Measurements from ENCODE around the gene ME1.

The ME1 gene

GRCh38 chr6:83183082-83183828 is 247.6 kb downstream of the ME1 start:
- no peak for DNase-seq

- DNase-seq: no peak
Observed at GRCh38 chr6:83182114-83182513, 248.7 kb downstream of the ME1 start.

GRCh38 chr6:83180426-83180950 is 250.4 kb downstream of the ME1 start:
- DNase-seq: no peak

- no peak for DNase-seq
Observed at GRCh38 chr6:83176246-83176645, 254.6 kb downstream of the ME1 start.

- no peak for DNase-seq
Observed at GRCh38 chr6:83169511-83169910, 261.3 kb downstream of the ME1 start.

- DNase-seq: no peak
Observed at GRCh38 chr6:83169106-83169505, 261.7 kb downstream of the ME1 start.

- no peak for DNase-seq
Observed at GRCh38 chr6:83168556-83168955, 262.3 kb downstream of the ME1 start.

GRCh38 chr6:83167726-83168278 is 263.0 kb downstream of the ME1 start:
- no peak for DNase-seq

Data from CD4-positive, alpha-beta T cell treated with Interleukin-21 for 1 hour (primary cell).